Amygdala (tissue), 56 donors: Measurements from ENCODE around the gene NIFK.

Source experiments
- DNase-seq, 56 donors: peaks; one replicate each; lab custom pipeline; 2025; lab: John Stamatoyannopoulos, UW

The NIFK gene

DNA sequence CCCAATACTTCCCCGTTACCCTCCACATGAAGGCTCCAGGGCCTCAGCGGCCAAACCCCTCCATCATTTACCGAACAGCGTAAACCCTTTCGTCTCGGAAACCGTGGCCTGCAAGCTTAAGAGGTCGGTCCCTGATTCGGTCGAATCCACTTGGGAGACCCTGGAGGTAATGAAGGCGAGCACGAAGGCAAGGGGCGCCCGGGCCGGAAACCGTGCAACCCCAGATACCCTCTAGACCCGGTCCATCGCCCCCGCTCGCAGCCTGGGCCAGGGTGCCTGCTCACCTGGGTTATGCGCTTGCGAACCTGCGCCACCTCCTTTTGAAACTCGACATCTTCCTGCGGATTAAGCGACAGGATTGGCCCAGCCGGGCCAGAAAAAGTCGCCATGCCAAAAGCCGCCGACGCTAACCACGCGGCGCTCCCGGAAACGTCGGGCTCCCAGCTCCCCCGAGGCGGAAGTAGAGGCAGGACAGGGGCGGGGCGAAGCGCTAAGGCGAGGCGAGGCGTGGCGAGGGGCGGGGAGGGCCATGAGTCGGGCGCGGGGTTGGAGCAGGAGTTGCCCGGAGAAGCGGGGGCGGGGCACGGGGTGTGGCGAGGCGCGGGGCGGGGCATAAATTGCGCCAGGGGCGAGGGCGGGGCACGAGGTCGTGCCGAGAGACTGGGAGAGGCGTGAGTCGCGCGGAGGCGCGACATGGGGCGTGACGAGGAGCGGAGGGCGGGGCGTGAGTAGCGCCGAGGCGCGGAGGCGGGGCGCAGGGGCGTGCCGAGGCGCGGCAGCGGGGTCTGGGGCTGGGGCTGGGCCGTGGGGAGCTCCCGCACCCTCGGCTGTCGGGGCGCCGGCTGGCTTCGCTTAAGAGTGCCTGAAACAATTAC is at the start of gene NIFK:
NIFK (minus strand) TSS at position 414 of the 875 bp plus-strand sequence; CDS start at position 389, 25 bp downstream.
- peak; percentile 51 to 99 (median 97) for DNase-seq

DNA sequence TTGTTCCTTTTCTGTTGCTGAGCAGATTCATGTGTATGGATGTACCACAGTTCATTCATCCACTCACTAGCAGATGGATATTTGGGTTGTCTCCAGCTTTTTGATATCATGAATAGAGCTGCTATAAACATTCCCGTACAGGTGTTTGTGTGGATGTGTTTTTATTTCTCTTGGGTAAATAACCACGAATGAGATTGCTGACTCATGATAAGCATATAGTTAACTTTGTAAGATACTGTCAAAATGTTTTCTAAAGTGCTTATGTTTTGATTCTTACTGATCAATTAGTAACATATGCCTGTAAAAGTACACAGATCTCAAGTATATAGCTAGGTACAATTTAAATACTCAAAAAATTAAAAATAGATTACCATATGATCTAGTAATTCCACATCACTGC is 46.5 kb upstream of the NIFK start:
- no peak for DNase-seq

DNA sequence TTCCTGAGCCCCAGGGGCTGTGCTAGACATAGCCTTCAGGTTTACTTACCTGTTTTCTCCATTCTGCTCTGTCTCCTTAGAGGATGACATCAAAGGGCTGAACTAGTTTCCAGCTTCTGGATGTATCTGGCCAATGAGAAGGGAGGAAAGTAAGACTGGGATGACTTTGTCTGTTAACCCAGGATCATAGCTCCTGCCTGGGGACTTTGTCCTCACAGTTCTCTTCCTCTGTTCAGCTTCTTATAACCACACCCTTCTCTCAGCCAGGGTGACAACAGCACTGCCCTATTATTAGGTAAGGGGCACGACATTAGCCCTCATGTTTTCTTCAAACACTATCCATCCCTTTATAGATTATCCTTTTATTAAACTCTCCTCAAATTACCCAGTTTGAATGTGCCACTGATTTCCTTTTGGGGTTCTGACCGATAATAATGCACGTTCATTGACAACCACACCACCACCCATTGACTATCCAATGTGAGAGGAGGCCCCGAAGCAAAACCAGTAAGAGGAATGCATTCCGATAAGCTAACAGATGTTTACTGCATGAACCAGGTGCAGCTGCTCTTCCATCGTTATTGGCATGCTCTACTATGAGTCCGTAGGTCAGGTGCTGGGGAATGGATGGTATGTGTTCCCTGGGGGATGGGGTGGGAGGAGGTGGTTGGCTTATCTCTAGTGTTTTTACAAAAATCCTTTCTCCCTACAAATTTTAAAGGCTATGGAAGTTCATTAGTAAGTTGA is 42.2 kb upstream of the NIFK start:
- no peak for DNase-seq

DNA sequence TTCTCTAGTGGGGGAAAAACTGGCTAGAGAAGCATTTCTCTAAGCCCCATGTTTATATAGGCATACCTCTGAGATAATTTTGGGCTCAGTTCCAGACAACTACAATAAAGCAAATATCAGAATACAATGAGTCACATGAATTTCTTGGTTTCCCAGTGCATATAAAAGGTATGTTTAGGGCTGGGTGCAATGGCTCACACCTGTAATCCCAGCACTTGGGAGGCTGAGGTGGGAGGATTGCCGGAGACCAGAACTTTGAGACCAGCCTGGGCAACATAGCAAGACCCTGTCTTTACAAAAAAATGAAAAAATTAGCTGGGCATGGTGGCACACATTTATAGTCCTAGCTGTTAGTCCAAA is 41.0 kb upstream of the NIFK start:
- DNase-seq: no peak

DNA sequence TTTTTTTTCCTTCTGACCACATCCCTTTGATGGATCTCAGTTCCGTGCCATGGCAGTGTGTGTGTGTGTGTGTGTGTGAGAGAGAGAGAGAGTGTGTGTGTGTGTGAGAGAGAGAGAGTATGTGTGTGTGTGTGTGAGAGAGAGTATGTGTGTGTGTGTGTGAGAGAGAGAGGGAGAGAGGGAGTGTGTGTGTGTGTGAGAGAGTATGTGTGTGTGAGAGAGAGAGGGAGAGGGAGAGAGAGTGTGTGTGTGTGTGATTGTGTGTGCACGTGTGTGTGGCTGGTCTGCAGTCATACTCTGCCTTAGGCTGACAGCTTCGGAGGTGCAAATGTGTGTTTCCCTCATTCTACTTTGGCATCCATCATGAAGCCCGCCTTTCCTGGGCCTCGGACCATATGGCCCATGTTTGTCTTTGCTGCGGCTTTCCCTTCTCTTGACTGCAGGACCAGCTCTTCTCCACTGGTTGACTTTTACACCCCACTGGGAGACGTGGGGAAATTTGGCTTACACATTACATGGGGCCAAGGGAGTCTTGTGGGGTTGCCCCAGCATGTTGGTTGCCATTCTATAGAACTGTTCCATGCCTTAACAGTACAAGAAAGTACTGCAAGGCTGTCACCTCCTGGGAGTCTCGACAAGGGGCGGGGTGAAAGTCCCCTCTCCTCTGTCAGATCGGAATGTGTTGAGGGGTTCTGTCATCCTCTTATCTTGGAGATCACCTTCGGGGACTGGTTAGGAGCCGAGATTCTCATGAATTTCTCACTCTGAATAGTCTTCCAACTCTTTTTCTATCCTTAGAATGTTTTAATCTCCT is 40.4 kb upstream of the NIFK start:
- DNase-seq: no peak

DNA sequence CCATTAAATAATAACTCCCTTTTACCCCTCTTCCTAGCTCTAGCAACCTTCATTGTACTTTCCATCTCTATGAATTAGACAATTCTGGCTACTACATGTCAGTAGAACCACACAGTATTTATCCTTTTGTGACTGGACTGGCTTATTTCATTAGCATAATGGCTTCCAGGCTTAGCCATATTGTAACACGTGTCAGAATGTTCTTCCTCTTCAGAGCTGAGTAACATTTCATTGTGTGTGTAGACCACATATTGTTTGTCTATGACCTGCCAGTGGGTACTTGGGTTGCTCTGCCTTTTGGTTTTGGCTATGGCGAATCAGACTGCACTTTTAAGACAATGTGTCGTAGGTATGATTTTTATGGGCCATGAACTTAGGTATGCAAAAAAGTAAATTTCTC is 39.7 kb upstream of the NIFK start:
- no peak for DNase-seq

DNA sequence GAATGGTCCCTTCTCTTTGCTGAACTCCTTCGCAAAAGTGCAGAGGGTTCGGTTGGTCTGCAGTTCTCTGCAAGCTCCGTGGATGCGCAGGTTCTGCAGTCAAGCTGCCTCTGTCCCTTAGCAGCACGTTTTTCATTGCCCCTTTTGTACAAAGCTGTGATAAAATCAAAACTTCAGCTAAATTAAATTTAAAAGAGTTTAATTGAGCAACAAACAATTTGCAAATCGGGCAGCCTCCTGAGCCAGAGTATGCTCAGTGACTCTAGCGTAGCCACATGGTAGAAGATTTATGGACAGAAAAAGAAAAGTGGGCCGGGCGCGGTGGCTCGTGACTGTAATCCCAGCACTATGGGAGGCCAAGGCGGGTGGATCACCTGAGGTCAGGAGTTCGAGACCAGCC is 37.6 kb upstream of the NIFK start:
- DNase-seq: no peak

DNA sequence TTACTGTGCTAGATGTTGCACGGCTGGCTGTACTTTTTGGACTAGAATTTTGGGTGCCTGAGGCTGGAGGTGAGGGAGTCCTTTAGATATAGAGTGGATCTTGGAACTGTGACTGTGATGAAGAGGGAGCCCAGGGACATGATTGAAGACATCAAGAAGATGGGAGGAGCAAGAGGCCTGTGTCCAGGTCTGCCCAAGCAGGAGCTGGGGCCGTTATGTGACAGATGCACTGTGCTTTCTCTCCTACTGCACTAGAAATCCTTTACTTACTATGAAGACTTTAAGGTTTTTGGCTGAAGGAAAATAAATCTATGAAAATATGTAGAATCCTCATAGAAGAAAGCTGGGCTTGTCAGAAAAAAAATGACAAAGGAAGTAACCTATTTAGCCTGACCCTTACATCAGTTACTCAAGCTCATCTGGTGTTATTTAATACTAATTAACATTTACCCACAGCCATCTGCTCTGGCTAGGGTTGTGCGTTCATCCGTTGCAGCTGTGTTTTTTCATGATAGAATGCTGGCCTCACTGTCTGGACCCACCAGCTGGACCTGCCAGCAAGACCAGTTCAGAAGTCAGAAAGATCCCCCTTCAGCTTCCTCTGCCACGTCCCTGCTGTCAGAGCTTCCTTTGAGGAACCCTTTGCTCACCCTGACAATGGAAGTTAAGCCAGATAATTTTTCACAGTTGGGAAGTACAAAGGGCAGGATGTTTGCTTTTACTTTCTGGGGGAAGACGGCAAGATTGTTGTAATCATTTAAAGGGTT is 35.5 kb upstream of the NIFK start:
- DNase-seq: no peak

DNA sequence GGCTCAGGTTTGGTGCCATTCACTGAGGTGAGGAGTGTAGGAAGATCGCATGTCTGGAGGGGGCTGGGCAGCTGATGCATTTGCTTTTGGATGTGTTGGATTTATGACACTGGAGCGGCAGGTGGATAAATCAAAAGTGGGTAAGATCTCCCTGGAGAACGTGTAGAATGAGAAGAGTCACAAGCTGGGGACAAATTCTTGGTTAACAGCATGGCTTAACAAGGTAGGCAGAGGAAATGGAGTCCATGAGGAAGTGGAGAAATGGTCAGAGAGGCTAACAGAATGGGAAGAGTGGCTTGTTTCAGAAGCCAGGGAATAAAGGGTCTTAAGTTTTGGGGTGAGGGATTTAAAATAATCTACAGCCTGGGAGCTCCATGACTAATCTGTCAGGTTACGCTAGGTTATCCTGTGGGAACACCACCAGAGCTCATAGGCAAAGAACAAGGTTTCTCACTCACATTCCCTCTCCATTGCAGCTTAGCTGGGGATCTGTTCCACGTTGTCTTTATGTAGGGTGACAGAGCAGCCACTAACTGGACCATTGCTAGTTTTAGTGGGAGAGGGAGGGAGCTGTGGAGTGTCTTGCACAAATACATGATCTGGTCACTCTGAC is 31.6 kb upstream of the NIFK start:
- no peak for DNase-seq

DNA sequence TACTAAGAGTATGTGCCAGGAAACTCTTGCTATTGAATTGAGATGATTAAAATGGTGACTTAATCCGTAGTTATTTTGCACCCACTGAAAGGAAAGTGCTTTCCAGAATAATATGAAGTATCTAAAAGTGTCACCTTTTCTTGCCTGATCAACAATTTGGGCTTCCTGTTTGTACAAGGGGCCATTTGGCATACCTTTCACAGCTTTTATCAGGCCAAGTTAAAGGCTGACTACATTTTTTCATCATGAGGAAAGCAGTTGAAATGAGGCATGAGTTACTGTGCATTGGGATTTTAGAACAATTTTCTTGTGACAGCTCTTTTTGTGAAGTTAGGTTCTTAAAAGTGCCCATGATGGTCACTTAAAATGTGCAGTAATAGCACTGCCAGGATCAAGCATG is 29.9 kb upstream of the NIFK start:
- no peak for DNase-seq

DNA sequence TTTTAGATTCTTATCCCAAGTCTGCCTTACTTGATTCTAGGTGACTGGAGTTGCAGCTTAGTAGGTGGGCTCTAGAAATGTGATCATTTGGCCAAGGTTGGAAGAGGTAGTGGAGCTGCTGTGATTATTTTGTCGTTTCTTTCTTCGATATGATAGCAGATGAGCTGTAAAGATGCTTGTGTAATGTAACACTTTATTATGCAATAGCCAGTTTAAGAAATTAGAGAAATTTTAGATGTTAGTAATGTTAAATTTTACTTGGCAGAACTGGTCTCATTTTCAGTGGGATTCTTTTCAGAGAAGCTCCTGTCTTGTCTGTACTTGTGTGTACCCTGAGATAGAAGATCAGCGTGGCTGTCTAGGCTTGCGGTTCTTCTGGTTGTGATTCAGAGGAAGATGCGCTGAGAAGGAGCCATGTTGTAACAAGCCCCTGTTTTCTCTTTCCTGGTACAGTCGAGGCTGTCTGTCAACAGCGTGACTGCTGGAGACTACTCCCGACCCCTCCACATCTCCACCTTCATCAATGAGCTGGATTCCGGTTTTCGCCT is 28.1 kb upstream of the NIFK start:
- no peak for DNase-seq

DNA sequence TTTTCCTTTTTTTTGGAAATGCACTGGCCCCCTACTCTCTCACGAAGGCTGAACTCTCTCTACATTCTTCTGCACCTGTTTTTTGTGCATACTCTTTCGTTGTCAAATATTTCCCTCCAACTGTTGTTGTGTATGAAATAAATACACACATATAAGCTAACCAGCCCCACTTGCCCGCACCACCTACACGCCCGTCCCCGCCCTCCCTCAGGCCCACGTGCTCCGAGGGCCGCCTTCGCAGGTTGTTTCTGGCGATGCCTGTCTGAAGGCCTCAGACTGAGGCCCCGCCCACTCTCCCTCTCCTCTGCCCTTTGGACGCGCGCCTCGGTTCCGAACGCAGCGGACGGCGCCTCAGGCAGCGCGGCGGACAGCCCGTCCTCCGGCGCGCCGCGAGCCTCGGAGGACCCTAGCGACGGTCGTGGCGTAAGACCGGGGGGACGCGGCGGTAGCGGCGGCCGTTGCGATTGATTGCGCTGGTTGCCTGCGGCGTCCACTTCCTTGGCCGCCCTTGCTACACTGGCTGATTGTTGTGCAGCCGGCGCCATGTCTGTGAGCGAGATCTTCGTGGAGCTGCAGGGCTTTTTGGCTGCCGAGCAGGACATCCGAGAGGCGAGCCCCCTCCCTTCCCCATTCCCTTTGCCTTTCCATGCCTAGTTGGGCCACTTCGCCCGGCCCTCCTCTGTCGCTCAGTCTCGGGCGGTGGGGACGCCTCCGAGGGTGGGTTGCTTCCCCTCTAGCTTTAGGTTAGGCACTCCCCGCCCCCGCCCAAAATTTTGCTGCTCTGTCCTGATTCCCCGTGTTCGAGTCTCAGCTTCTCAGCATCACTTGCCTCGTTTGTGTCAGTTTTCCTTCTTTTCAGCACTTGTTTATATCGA is 18.8 kb upstream of the NIFK start, which contains the start of gene TSN:
TSN (plus strand) TSS at position 415 of the 875 bp plus-strand sequence; CDS start at position 544, 129 bp downstream.
- peak; percentile 34 to 98 (median 93) for DNase-seq

DNA sequence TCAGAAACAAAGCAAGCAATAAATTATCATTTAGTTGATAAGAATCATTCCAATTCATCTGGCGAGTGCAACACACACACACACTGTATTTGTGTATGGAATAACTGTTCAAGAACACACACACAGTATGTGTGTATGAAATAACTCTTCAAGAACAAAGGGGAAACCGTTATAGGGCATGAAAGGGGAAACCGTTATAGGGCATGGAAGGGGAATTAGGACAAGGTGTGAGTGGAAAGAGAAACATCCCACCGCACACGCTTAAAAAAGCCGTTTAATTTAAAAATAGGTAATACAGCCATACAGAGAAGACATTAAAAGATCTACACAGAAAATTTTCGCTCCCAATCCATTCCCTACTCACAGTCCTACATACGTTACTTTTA is 18.2 kb upstream of the NIFK start:
- DNase-seq: no peak

DNA sequence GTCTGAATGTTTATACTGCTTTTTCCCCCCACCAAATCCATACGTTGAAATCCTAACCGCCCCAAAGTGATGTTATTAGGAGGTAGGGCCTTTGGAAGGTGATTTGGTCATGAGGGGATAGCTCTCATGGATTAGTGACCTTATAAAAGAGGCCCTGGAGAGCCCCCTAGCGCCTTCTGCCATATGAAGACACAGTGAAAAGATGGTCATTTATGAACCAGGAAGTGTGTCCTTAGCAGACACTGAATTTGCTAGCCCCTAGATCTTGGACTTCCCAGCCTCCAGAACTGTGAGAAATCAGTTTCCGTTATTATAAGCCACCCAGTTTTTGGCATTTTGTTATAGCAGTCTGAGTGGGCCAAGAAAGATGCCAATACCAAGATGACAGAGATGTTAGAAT is 11.5 kb upstream of the NIFK start:
- DNase-seq: no peak

DNA sequence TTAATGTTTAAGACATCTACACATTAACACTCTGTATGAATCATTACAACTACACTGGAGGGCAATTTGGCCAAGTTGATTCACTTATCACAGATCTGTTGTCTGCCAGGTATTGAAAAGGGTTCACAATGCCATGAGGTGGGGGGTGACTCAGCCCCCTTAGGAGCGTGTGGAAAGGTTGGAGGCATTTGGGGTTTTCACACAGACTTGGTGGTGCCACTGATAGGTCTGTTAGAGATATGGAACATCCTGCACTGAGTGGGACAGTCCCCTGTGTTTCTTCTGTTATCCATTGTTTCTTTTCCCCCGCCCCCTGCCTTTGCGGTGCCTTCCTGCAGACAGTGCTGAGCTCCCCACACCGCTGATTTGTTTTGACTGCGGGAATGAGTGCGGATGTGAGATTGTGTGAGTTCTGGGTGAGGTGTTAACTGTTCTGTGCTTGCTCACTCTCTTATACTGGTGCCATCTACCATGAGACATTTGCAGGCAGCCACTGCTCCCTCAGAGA is 9.4 kb upstream of the NIFK start:
- no peak for DNase-seq

DNA sequence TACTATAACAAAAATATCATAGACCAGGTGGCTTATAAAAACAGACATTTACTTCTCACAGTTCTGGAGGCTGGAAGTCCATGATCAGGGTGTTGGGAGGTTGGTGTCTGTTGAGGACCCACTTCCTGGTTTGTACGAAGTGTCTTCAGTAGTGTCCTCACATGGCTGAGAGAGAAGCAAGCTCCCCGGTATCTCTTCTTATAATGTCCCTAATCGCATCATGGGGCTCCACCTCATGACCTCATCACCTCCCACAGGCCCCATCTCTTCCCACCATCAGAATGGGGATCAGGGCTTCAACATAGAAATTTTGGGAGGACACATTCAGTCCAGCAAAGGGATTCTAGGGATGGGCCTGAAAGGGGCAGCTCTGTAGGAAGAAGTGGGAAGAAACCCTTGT is 4.8 kb upstream of the NIFK start:
- no peak for DNase-seq

DNA sequence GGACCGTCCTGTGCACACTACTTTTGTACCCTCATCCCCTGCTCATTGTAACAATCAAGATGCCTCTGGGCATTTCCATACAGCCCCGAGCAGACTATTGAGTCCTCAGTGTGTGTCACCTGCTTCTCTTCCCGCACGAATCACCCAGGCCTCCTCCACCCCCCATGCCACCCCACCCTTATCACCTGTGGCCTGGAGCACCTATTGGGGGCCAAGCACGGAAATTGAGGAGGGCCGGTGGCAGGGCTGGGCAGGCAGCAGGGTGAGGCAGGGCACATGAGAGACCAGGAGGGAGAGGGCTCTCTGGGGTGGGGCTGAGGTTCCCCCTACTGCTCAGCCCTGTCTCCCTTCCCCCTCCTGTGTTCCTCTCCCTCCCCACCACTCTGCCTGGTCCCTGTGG is 4.3 kb upstream of the NIFK start:
- DNase-seq: no peak

DNA sequence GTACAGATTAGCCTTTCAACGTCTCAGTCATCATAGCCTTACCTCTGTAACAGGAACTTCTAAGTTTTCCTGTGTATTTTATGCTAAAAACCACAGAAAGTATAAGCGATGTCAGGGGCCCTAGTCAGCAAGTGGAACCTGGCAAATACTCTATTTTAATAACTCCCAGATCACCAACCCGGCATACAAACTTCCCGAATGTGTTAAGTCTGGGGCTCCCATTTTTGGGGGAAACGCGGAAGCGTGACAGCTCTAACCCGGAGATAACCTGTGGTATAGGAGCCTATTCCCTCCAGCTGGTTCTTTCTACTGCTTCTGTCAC is 574 bp downstream of the NIFK start:
- no peak for DNase-seq
